Midbrain (tissue), 1 donor: ENCODE measurements around the gene OR51B6.
"Not testable (repeated sequence)": the region's sequence is repeated elsewhere in the genome, so short reads cannot be mapped to it uniquely, and the experiment has no call there.

Experiments
- DNase-seq: peaks from one replicate; lab custom pipeline; 2025; lab: John Stamatoyannopoulos, UW

The OR51B6 gene

DNA sequence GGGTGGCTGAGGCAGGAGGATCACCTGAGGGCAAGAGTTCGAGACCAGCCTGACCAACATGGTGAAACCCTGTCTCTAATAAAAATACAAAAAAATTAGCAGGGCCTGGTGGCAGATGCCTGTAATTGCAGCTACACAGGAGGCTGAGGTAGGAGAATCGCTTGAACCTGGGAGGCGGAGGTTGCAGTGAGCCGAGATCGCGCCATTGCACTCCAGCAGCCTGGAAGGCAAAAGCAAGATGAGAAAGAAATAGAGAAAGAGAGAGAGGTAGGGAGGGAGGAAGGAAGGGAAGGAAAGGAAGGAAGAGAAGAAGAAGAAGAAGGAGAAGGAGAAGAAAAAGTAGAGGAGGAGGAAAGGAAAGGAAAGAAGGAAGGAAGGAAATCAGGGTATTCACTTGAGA is 15.1 kb downstream of the OR51B6 start:
- not testable (repeated sequence) for DNase-seq

DNA sequence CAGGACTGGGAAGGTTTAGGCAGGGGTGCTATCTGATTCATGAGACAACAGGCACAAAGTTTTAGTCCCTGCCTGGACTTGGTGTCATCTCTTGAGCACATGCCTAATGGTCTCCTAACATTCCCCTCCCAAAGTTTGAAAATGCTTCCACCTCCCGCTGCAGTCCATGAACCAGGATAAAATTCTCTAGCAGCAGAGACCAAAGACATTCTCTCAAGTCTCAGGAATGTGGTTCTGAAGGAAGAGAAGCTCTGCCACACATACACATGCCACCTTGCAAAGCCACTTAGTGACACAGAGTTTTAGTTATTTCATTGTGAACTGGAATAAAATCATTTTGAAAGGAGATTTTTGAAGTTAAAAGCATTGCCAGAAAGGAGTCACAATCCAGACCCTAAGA is 15.5 kb downstream of the OR51B6 start:
- DNase-seq, result no peak

DNA sequence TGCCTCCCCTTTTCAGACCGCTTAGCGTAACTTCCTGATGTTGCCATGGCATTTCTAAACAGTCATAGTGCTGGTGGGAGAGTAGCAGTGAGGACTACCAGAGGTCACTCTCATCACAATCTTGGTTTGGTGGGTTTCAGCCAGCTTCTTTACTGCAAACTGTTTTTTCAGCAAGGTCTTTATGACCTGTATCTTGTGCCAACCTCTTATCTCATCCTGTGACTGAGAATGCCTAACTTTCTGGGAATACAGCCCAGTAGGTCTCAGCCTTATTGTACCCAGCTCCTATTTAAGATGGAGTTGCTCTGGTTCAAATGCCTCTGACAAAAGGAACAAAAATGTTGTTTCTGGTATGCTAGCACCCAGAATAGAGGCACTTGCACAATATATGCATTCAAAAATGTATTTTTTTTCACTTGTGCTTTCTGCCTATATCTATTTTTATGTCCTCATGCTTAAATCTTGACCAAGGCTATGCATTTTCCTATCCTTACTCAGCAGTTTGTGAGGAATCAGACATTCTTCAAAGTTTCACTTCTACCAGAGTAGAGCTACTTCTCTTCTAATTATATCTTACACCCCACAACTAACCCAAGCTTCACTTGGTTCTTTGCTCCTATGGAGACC is 16.3 kb downstream of the OR51B6 start:
- no peak for DNase-seq

DNA sequence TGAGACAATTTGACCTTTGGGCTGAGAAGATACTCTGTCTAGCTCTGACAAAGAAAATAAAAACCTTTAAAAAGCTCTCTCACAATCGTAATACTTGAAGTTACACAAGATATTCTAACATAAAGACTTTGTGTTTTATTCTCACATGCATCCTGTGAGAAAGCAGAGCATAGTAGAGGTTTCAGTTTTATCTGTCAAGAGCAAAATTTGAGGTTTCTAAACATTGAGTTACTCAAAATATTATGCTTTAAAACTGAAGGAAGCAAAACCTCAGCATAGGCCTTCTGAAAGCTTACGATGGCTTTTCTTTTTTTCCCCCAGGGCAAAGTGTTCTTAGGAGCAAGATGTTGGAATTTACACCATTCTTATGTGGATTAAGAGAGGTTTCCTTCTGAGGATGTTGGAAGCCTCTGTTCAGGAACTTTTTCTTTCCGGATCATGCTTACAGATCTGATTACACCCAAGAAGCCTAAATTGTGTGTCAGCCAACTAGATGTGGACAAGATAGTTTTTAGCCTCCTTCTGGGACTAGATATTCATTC is 17.3 kb downstream of the OR51B6 start:
- DNase-seq, result no peak

DNA sequence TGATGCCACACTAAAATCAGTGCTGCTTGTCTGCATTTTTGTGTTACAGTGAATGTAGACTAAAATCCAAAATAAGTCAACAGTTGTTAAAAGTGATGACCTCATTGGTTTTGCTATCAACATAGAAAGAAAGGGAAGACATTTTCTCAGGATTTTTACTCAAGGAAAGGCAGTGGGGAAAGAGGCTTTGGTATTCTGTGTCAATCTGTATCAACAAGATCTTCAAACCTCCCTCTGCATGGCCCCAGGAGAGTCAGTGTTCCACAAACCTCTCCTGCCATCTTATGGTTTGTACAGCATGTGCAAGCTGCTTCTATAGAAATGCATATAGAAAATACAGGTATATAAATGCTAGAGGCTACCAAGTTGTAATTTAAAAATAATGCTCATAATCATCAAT is 18.5 kb downstream of the OR51B6 start:
- DNase-seq, result no peak

DNA sequence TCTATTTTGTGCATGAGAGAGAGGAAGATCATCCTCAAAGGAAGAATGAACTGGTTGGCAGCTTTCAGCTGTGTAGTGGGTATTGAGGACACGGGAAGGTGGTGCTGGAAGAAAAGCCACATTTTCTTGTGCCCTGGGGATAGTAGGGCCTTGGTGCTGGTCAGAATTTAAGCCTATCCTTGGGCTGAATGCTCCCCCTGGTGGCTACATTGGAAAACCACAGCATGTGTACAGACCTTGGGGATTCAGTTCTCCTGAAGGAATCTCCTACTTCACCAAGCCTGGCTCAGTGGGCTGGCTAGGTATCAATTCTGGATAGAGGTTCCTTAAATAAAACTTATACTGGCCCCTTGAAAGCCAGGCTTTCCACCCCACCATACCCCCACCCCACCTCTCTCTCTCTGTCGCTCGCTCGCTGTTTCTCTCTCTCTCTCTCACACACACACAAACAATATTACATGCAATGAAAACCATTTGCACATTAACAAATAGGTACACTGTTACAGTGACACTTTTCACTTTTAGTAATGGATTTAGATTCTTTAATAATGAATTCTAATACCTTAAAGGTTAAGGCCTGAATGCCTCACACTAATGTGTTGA is 29.5 kb downstream of the OR51B6 start:
- DNase-seq, result peak; percentile 48

DNA sequence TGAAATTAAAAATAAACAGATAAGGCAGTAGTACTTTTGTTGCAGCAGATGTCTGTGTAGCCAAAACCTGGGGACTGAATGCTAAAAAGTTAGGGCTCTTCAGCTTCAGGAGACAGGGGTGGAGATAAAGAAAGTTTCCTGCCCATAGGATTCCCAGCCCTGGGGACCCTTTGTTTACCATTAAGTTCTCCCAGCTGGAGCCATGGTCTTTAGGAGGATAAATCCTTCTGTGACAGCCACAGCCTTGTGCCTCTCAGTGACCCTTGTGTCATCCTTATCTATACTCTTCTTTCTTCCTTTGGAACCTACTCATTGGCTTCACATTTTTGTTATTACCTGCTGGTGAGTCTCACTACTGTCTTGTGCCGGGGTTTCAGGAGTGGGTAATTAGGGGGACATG is 32.3 kb downstream of the OR51B6 start, which contains the start of gene OR51M1:
Gene OR51M1 (plus strand): TSS at position 237 of the 400 bp plus-strand sequence. CDS start 5,587 bp downstream, outside the sequence.
- no peak for DNase-seq

DNA sequence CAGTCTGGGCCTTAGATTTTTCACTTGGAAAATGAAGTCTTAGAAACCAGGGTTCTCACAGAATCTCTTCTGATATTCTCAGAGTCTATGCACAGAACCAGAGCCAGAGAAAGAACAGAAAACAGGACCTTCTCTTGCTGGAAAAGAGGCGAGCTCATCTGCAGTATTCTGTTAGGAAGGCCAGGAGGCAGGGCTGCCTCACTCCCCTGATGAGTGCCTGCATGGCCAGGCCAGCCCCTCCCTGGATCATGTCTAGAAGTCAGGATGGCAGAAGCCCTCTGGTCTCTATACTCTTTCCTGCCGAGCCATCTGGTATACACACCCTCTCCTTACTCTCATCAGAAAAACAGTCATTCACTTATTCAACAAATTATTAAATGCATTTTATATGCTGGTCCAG is 33.0 kb downstream of the OR51B6 start:
- no peak for DNase-seq

DNA sequence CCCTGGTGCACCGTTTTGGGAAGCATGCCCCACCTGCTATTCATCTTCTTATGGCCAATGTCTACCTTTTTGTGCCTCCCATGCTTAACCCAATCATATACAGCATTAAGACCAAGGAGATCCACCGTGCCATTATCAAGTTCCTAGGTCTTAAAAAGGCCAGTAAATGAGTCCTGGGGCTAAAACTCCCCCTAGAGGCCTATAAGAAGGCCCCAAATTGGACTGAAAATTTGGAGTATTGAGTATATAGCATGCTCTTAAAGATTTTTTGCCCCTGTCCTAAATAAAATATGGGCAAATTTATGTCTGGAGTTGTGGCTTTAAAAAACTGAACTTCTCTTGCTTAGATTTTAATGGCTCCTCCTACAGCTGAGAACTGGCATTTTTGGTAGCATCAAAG is 38.9 kb downstream of the OR51B6 start:
- no peak for DNase-seq

DNA sequence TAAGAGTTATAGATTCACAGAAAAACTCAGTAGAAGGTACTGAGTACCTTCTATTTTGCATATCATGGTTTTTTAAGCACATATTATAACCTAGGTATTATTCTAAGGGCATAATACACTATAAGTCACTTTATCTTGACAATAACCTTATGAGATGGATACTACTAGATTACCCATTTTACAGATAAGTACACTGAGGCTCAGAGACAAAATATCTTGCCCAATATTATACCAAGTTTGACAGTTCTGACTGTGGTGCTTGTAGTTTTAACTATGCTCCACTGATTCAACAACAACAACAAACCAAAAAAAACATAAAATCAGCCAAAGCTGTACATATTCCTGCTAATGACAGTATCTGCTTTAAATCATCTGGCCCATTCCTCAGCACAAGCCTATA is 42.8 kb downstream of the OR51B6 start:
- DNase-seq, result no peak

DNA sequence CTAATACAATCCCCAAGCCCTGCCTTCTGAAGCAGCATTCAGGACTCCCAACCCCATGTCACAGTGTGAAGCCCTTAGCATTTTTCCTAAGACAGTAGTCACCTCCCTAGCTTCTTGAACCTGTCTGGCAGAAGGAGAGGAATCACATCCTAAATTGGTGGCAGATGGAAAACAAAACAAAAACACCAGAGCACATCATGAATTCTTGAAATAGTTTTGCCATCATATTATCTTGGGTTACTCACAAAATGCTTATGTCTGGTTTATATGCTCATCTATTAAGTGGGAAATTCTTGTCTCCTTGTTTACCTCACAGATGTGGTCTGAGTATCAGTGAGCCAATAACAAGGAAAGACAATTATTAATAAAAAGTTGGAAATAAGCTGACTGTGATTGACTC is 47.6 kb downstream of the OR51B6 start:
- no peak for DNase-seq
